K562 (cell line): ENCODE results near the gene MIDN. TPM values are rescaled to one million over a fixed set of nuclear protein-coding genes. Genes with fewer than 3 reads are reported as not detected.

ENCODE experiments used
- DPF2 ChIP-seq: fragments of 450-650 bp; IDR thresholded peaks from 2 replicates; pipeline ENCODE4 v1.6.1; 2016
- E2F3 ChIP-seq: fragments of 250-450 bp; sonication (Bioruptor Pico); IDR thresholded peaks from 2 replicates; pipeline ENCODE4 v1.4.0; 2020; ENCODE audit warnings: mild to moderate bottlenecking
- ETV1 ChIP-seq: fragments of 450-650 bp; conservative IDR thresholded peaks from 2 replicates; pipeline ENCODE4 v1.6.1; 2016; ENCODE audit warnings: missing genetic modification characterization, control low read depth, low read depth, missing compliant biosample characterization
- HDAC2 ChIP-seq: fragments of 450-650 bp; IDR thresholded peaks from 2 replicates; pipeline ENCODE4 v1.6.1; 2016; ENCODE audit warnings: mild to moderate bottlenecking
- SREBF1 ChIP-seq: fragments of 150-350 bp; IDR thresholded peaks from 2 replicates; pipeline ENCODE4 v1.6.1; 2014; ENCODE audit warnings: antibody characterized with exemption, low read depth, low read length, borderline replicate concordance
- ZNF589 ChIP-seq: fragments of 200-800 bp; sonication (Bioruptor generic); IDR thresholded peaks from 2 replicates; pipeline ENCODE4 v1.6.1; 2016; ENCODE audit warnings: low read depth, missing genetic modification characterization, missing compliant biosample characterization
- polyA plus RNA-seq, 8 experiments: library from polyadenylated mRNA; depleted of rRNA in 4 of 8; stranded (reverse) in 5 of 8; unstranded in 3 of 8; fragments of >200 nt; fragmentation: Nextera tagmentation in 2 of 8; fragmentation: Illumina TruSeq in 1 of 8; extraction: Ambion mirVana in 2 of 8; extraction: Trizol in 1 of 8; gene quantifications; 2 replicates each; pipeline versions ENCODE4 v1.2.1 to v1.2.3, GENCODE V29; 2011 to 2014; ENCODE audit warnings: inconsistent platforms in 1 of 8, missing spikeins in 1 of 8
- total RNA-seq, 7 experiments: library from RNA; depleted of rRNA in 6 of 7; stranded (reverse); fragments of >200 nt in 6 of 7; fragmentation: Illumina TruSeq in 2 of 7; extraction: Trizol in 2 of 7; gene quantifications; 2 replicates each; pipeline versions ENCODE4 v1.2.1 to v1.2.3, GENCODE V29; 2011 to 2021; ENCODE audit warnings: low replicate concordance in 1 of 7
- TF ChIP-seq, protein P1 (sequence below): fragments of 450-650 bp; IDR thresholded peaks from 2 replicates; pipeline ENCODE4 v1.6.1; 2018; ENCODE audit not compliant: partially characterized antibody
- TF ChIP-seq, protein P2 (sequence below): fragments of 450-650 bp; IDR thresholded peaks from 2 replicates; pipeline ENCODE4 v1.6.1; 2017; ENCODE audit warnings: antibody characterized with exemption
- TF ChIP-seq, protein P3 (sequence below): IDR thresholded peaks from 2 replicates; pipeline ENCODE4 v1.6.1; 2011; ENCODE audit not compliant: insufficient read length; ENCODE audit errors: extremely low read depth
- TF ChIP-seq, protein P4 (sequence below): fragments of 450-650 bp; IDR thresholded peaks from 2 replicates; pipeline ENCODE4 v1.6.1; 2016; ENCODE audit warnings: mild to moderate bottlenecking

Gene MIDN
- total and polyA plus RNA-seq, 9 of the 15 experiments (the other 6 are each of a cell fraction or from before 2014, with no cell fraction given) = 0.17 to 120 (median 10.1) TPM

DNA sequence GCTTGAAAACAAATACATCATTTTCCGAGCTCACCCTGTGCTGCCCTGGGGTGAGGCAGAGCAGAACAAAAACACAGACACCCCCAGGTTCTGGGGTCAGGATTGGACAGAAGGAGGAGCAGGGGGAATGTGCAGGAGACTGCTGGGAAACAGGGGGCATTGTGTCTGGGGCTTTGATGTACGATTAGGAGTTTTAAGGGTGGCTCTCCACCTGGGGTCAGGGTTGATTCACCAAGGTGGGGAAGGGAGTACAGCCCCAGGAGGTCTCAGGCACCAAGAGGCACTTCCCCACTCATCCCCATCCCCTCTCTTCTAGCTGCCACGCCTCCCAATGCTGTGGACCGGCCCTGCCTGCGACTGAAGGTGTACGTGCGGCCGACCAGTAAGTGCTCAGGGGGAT lies 49.9 kb downstream of the MIDN start (continued):
- TF ChIP-seq, protein P1, sequence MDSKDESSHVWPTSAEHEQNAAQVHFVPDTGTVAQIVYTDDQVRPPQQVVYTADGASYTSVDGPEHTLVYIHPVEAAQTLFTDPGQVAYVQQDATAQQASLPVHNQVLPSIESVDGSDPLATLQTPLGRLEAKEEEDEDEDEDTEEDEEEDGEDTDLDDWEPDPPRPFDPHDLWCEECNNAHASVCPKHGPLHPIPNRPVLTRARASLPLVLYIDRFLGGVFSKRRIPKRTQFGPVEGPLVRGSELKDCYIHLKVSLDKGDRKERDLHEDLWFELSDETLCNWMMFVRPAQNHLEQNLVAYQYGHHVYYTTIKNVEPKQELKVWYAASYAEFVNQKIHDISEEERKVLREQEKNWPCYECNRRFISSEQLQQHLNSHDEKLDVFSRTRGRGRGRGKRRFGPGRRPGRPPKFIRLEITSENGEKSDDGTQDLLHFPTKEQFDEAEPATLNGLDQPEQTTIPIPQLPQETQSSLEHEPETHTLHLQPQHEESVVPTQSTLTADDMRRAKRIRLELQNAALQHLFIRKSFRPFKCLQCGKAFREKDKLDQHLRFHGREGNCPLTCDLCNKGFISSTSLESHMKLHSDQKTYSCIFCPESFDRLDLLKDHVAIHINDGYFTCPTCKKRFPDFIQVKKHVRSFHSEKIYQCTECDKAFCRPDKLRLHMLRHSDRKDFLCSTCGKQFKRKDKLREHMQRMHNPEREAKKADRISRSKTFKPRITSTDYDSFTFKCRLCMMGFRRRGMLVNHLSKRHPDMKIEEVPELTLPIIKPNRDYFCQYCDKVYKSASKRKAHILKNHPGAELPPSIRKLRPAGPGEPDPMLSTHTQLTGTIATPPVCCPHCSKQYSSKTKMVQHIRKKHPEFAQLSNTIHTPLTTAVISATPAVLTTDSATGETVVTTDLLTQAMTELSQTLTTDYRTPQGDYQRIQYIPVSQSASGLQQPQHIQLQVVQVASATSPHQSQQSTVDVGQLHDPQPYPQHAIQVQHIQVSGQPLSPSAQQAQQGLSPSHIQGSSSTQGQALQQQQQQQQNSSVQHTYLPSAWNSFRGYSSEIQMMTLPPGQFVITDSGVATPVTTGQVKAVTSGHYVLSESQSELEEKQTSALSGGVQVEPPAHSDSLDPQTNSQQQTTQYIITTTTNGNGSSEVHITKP = no peak
- no peak for TF ChIP-seq ETV1 (tag)
- no peak for TF ChIP-seq HDAC2
- TF ChIP-seq DPF2 = no peak
- no peak for TF ChIP-seq ZNF589 (CRISPR knock-in tag)
- no peak for TF ChIP-seq SREBF1
- TF ChIP-seq, protein P2, sequence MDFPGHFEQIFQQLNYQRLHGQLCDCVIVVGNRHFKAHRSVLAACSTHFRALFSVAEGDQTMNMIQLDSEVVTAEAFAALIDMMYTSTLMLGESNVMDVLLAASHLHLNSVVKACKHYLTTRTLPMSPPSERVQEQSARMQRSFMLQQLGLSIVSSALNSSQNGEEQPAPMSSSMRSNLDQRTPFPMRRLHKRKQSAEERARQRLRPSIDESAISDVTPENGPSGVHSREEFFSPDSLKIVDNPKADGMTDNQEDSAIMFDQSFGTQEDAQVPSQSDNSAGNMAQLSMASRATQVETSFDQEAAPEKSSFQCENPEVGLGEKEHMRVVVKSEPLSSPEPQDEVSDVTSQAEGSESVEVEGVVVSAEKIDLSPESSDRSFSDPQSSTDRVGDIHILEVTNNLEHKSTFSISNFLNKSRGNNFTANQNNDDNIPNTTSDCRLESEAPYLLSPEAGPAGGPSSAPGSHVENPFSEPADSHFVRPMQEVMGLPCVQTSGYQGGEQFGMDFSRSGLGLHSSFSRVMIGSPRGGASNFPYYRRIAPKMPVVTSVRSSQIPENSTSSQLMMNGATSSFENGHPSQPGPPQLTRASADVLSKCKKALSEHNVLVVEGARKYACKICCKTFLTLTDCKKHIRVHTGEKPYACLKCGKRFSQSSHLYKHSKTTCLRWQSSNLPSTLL = no peak
- TF ChIP-seq, protein P3, sequence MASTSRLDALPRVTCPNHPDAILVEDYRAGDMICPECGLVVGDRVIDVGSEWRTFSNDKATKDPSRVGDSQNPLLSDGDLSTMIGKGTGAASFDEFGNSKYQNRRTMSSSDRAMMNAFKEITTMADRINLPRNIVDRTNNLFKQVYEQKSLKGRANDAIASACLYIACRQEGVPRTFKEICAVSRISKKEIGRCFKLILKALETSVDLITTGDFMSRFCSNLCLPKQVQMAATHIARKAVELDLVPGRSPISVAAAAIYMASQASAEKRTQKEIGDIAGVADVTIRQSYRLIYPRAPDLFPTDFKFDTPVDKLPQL = no peak
- no peak for TF ChIP-seq E2F3 (CRISPR knock-in tag)
- TF ChIP-seq, protein P4, sequence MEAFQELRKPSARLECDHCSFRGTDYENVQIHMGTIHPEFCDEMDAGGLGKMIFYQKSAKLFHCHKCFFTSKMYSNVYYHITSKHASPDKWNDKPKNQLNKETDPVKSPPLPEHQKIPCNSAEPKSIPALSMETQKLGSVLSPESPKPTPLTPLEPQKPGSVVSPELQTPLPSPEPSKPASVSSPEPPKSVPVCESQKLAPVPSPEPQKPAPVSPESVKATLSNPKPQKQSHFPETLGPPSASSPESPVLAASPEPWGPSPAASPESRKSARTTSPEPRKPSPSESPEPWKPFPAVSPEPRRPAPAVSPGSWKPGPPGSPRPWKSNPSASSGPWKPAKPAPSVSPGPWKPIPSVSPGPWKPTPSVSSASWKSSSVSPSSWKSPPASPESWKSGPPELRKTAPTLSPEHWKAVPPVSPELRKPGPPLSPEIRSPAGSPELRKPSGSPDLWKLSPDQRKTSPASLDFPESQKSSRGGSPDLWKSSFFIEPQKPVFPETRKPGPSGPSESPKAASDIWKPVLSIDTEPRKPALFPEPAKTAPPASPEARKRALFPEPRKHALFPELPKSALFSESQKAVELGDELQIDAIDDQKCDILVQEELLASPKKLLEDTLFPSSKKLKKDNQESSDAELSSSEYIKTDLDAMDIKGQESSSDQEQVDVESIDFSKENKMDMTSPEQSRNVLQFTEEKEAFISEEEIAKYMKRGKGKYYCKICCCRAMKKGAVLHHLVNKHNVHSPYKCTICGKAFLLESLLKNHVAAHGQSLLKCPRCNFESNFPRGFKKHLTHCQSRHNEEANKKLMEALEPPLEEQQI = no peak
- TF ChIP-seq, all 486 proteins: peak for 0
